CD4-positive, alpha-beta T cell treated with Interleukin-17A for 4 hours (primary cell): Measurements from ENCODE around the gene HES4.

Experiments
- DNase-seq: peaks from one replicate; pipeline ENCODE4 v3.0.0-alpha.2; 2020; ENCODE audit warnings: mixed read lengths

The HES4 gene

DNA sequence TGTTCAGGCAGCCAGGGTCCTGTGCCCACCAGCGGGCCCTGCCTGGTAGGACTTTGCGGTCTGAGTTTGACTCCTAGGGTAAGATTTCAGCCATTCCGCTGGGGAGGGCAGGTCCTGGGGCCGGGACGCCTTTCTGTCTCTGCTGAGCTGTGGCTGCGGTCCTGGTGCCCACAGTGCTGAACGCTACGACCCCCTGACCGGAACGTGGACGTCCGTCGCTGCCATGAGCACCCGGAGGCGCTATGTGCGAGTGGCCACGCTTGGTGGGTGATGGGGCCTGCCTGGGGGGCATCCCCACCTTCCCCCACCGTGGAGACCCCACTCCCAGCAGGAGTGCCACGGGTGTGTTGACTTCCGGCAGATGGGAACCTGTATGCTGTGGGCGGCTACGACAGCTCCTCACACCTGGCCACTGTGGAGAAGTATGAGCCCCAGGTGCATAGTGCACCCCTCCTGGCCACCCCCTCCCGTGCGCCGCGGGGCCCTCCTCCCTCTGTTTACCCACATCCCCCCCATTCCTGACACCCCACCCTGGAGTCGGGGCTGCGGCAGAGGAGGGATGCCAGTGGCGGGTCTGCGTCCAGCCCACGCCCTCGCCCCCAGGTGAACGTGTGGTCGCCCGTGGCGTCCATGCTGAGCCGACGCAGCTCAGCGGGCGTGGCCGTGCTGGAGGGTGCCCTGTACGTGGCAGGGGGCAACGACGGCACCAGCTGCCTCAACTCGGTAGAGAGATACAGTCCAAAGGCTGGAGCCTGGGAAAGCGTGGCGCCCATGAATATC is 36.0 kb downstream of the HES4 start:
- no peak for DNase-seq

GRCh38 chr1:963301-963651 is 36.6 kb downstream of the HES4 start:
- DNase-seq: no peak

GRCh38 chr1:962381-963300 is 37.3 kb downstream of the HES4 start:
- no peak for DNase-seq

- DNase-seq: no peak
Measured at GRCh38 chr1:961132-961669, 38.7 kb downstream of the HES4 start.

- DNase-seq: peak; percentile 85
Measured at GRCh38 chr1:960363-961131, 39.4 kb downstream of the HES4 start, which contains the start of gene KLHL17. Gene KLHL17 (plus strand): TSS chr1:960584. CDS start chr1:960694, 110 bp downstream.

- no peak for DNase-seq
Measured at GRCh38 chr1:959731-960362, 40.0 kb downstream of the HES4 start.

DNA sequence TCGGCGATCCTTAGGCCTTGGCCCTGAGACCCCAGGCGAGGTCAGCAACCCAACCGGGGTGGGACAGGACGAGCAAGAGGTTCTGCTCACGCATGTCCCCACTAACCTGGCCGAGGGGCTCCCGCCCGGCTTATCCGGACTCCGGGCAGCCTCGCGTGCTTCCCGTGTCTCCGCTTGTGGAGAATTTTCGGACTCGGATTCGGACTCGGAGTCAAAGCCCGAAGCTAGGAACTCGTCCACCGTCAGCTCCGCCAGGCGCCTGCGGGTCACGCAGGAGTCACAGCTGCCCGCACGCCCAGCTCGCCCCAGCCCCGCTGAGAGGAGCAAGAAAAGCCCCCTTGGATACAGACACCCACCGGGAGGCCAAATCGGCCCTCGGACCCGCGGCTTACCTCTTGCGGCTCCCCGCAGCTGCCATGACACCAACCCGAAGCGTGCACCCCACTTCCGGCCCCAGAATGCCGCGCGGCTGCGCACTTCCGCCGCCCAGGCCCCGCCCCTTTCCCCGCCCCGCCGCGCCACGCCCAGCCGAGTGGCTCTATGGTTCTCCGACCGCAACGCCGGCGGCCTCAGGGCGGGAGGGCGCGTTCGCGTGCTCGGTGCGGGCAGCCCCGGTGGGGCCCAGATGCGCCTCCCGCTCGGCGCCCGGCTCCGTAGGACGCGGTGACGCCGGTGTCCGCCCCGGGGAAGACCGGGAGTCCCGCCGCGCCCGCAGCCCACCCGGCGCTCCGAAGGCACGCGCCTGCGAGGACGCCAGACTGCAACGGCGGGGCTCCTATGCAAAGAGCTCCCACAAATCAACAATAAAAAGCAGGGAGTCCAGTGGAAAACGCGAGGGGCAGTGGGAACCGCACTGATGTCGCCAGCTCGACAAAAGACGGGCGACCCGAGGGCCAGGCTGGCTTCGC is 40.8 kb downstream of the HES4 start, which contains the start of gene NOC2L:
Gene NOC2L, minus strand, starts transcription at position 434 of the 908 bp plus-strand sequence. Its CDS starts 16 bp downstream, at position 418.
- DNase-seq: peak; percentile 97

DNA sequence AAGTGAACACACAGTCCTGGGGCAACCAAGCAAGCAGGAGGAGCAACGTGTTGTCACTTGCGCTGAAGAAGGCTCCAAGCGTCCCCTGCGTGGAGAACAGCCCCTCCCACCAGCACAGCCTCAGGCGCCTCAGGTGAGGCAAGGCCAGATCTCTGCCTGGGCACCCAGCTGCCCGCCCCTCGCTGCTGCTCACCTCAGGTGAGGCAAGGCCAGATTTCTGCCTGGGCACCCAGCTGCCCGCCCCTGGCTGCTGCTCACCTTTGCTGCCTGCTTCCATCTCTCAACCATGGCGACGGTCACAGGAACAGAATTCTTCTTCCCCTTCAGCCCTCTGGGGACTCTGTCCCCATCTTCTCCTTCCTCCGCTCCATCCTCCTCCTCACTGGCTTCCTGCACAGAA is 43.3 kb downstream of the HES4 start:
- no peak for DNase-seq

GRCh38 chr1:955474-955873 is 44.4 kb downstream of the HES4 start:
- no peak for DNase-seq

DNA sequence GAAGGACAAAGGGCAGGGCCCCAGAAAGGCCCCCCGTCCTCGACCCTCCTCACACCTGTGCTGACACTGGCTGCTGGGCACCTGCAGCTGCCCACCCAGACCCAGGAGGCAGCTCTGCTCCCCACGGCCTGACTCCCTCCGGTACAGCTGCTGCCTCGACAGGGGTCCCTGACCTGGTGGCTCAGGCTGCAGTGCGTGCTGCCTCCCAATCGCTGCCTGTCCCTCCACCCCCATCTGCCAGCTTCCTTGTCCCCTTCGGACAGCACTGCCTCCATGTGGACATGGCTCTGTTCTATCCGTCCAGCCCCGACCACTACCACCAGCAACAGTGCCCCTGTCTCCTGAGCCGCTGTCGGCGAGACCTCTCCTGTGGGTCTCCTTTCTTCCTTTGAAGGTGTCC is 45.0 kb downstream of the HES4 start:
- DNase-seq: no peak

- no peak for DNase-seq
Measured at GRCh38 chr1:953524-954320, 46.2 kb downstream of the HES4 start.

DNA sequence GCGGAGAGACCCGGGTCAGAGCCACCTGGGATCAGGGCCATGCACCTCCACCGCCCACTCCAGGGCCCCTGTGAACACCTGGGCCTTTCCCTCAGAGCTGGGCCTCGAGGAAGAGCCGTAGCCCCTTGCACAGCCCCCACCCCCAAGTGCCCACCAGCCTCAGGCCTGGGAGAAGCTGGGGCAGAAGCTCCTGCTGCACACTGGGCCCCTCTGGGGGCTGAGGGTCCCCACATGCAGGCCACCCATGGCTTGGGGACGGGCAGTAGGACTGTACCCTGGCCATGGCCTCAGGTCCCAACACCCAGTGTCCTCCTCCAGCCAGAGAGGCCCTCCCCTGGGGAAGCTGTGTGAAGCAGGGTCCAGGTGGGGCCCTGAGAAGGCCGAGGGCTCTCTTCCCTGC is 47.3 kb downstream of the HES4 start:
- DNase-seq: no peak

- no peak for DNase-seq
Measured at GRCh38 chr1:952201-952600, 47.7 kb downstream of the HES4 start.

GRCh38 chr1:951364-951763 is 48.5 kb downstream of the HES4 start:
- no peak for DNase-seq

GRCh38 chr1:950881-951280 is 49.0 kb downstream of the HES4 start:
- DNase-seq: no peak

GRCh38 chr1:950268-950667 is 49.6 kb downstream of the HES4 start:
- DNase-seq: no peak
